Activated naive CD4-positive, alpha-beta T cell treated with anti-CD3 and anti-CD28 coated beads, Interleukin-2, amount 50 U/mL, for 72 hours (primary cell): Measurements from ENCODE around the gene TMCC2. TPM values are rescaled to one million over a fixed set of nuclear protein-coding genes. Genes with fewer than 3 reads are reported as not detected.
"Not testable (repeated sequence)": the region's sequence is repeated elsewhere in the genome, so short reads cannot be mapped to it uniquely, and the experiment has no call there.

Experiments used
- ATAC-seq, 2 donors: fragments of 150-1000 bp; cut with Tn5 transposase; 2 replicates each; pipeline ENCODE4 v1.10.0; 2021; ENCODE audit warnings: mild to moderate bottlenecking in 2 of 2, moderate library complexity in 2 of 2
- DNase-seq, 2 donors: peaks; one replicate each; pipeline ENCODE4 v3.0.0; 2021 to 2022; ENCODE audit warnings: low spot score in 2 of 2
- H3K27ac Mint-ChIP-seq, 2 donors: one replicate each; pipeline ENCODE4 v1.8.0; 2022; ENCODE audit warnings: mild to moderate bottlenecking in 2 of 2, mixed read lengths in 2 of 2
- H3K36me3 Mint-ChIP-seq, 2 donors: one replicate each; pipeline ENCODE4 v1.8.0; 2022; ENCODE audit warnings: mixed read lengths in 2 of 2
- H3K9me3 Mint-ChIP-seq, 2 donors: one replicate each; pipeline ENCODE4 v1.8.0; 2022; ENCODE audit warnings: mixed read lengths in 2 of 2
- total RNA-seq, 2 donors: library from RNA; stranded (reverse); gene quantifications; one replicate each; pipeline ENCODE4 v1.2.3, GENCODE V29; 2022

TMCC2 gene
- total RNA-seq, 2 donors from 2014 or later = 11.1 to 17.2 TPM

GRCh38 chr1:205229916-205230700, 2.4 kb downstream of the TMCC2 start:
- ATAC-seq (peak in 1 of 2 donors; percentile 10), DNase-seq (no peak)
- no peaks in the 10 kb centered on the region for H3K9me3 Mint-ChIP-seq
- peaks cover 5 to 7% of the 10 kb centered on the region in 2 donors for H3K36me3 Mint-ChIP-seq
- H3K27ac Mint-ChIP-seq = peak overlapping the region; percentile 10 to 81

- DNase-seq (no peak), ATAC-seq (no peak)
- Mint-ChIP-seq H3K27ac (no peak overlapping the region), H3K9me3 (no peaks in the 10 kb centered on the region), H3K36me3 (peaks cover 5 to 7% of the 10 kb centered on the region in 2 donors)
These were observed 3.2 kb downstream of the TMCC2 start for GRCh38 chr1:205230982-205231381.

- no peak for DNase-seq
- peaks cover 10 to 14% of the 10 kb centered on the region in 2 donors for H3K36me3 Mint-ChIP-seq
- ATAC-seq = no peak
- no peaks in the 10 kb centered on the region for H3K9me3 Mint-ChIP-seq
- peak overlapping the region in 1 of 2 donors; percentile 12 for H3K27ac Mint-ChIP-seq
These were observed 4.5 kb downstream of the TMCC2 start for GRCh38 chr1:205232127-205232820.

GRCh38 chr1:205232945-205233397, 5.2 kb downstream of the TMCC2 start:
- peak overlapping the region in 1 of 2 donors; percentile 69 for H3K27ac Mint-ChIP-seq

GRCh38 chr1:205233986-205234385, 6.2 kb downstream of the TMCC2 start:
- Mint-ChIP-seq H3K36me3 (peaks cover 10 to 17% of the 10 kb centered on the region in 2 donors), H3K27ac (peak overlapping the region in 1 of 2 donors; percentile 95)
- not testable (repeated sequence) for ATAC-seq, DNase-seq, H3K9me3 Mint-ChIP-seq

More at GRCh38 chr1:205232945-205233397, 5.2 kb downstream of the TMCC2 start:
- ATAC-seq (peak; percentile 12 to 50), DNase-seq (no peak)
- Mint-ChIP-seq H3K9me3 (no peaks in the 10 kb centered on the region), H3K36me3 (peaks cover 10 to 14% of the 10 kb centered on the region in 2 donors)

- ATAC-seq = no peak
These were observed 8.2 kb downstream of the TMCC2 start for GRCh38 chr1:205235951-205236350.

GRCh38 chr1:205236526-205236925, 8.8 kb downstream of the TMCC2 start:
- H3K27ac Mint-ChIP-seq = peak overlapping the region in 1 of 2 donors; percentile 82
- peaks cover 5 to 31% of the 10 kb centered on the region in 2 donors for H3K36me3 Mint-ChIP-seq
- DNase-seq (no peak), ATAC-seq (no peak)
- no peaks in the 10 kb centered on the region for H3K9me3 Mint-ChIP-seq

More at GRCh38 chr1:205235951-205236350, 8.2 kb downstream of the TMCC2 start:
- Mint-ChIP-seq H3K27ac (peak overlapping the region in 1 of 2 donors; percentile 82), H3K9me3 (no peaks in the 10 kb centered on the region), H3K36me3 (peaks cover 5 to 31% of the 10 kb centered on the region in 2 donors)
- DNase-seq = no peak

GRCh38 chr1:205236951-205237475, 9.3 kb downstream of the TMCC2 start:
- peak overlapping the region; percentile 82 to 96 for H3K27ac Mint-ChIP-seq
- H3K36me3 Mint-ChIP-seq = peaks cover 5 to 31% of the 10 kb centered on the region in 2 donors
- ATAC-seq = no peak
- no peaks in the 10 kb centered on the region for H3K9me3 Mint-ChIP-seq
- DNase-seq = no peak

GRCh38 chr1:205237526-205238484, 10.1 kb downstream of the TMCC2 start:
- H3K36me3 Mint-ChIP-seq = peaks cover 10 to 31% of the 10 kb centered on the region in 2 donors
- ATAC-seq = peak; percentile 86 to 91
- peak; percentile 50 to 79 for DNase-seq

GRCh38 chr1:205239078-205239477, 11.3 kb downstream of the TMCC2 start:
- H3K36me3 Mint-ChIP-seq = peaks cover 10 to 26% of the 10 kb centered on the region in 2 donors
- no peaks in the 10 kb centered on the region for H3K9me3 Mint-ChIP-seq
- ATAC-seq = no peak
- H3K27ac Mint-ChIP-seq = peak overlapping the region in 1 of 2 donors; percentile 82
- peak in 1 of 2 donors; percentile 33 for DNase-seq

More at GRCh38 chr1:205237526-205238484, 10.1 kb downstream of the TMCC2 start:
- no peaks in the 10 kb centered on the region for H3K9me3 Mint-ChIP-seq
- peak overlapping the region; percentile 82 to 96 for H3K27ac Mint-ChIP-seq

GRCh38 chr1:205240118-205240517, 12.4 kb downstream of the TMCC2 start:
- Mint-ChIP-seq H3K9me3 (no peaks in the 10 kb centered on the region), H3K36me3 (peaks cover 10 to 24% of the 10 kb centered on the region in 2 donors), H3K27ac (no peak overlapping the region)
- peak in 1 of 2 donors; percentile 76 for ATAC-seq
- peak in 1 of 2 donors; percentile 26 for DNase-seq

GRCh38 chr1:205240569-205240968, 12.8 kb downstream of the TMCC2 start:
- no peak for ATAC-seq
- peak in 1 of 2 donors; percentile 13 for DNase-seq
- H3K36me3 Mint-ChIP-seq = peaks cover 10 to 24% of the 10 kb centered on the region in 2 donors
- no peak overlapping the region for H3K27ac Mint-ChIP-seq
- no peaks in the 10 kb centered on the region for H3K9me3 Mint-ChIP-seq

- Mint-ChIP-seq H3K27ac (no peak overlapping the region), H3K36me3 (peaks cover 6 to 24% of the 10 kb centered on the region in 2 donors), H3K9me3 (no peaks in the 10 kb centered on the region)
- no peak for ATAC-seq
- DNase-seq = peak in 1 of 2 donors; percentile 44
These were observed 13.8 kb downstream of the TMCC2 start for GRCh38 chr1:205241366-205242030.

GRCh38 chr1:205243350-205244191, 15.8 kb downstream of the TMCC2 start:
- DNase-seq (no peak), ATAC-seq (peak in 1 of 2 donors; percentile 10)
- no peaks in the 10 kb centered on the region for H3K9me3 Mint-ChIP-seq
- H3K27ac Mint-ChIP-seq = no peak overlapping the region
- peaks cover 5 to 34% of the 10 kb centered on the region in 2 donors for H3K36me3 Mint-ChIP-seq
